Measurements from ENCODE around the gene ZFP69B.
"Not testable (repeated sequence)": the region's sequence is repeated elsewhere in the genome, so short reads cannot be mapped to it uniquely, and the experiment has no call there.

ZFP69B gene

GRCh38 chr1:40479156-40479555 lies 28.9 kb downstream of the ZFP69B start:
- Histone ChIP-seq H3K9ac (no peak overlapping the region), H3K9me3 (ENCODE audit: control insufficient read depth, low read length) (peaks cover 4% of the 10 kb centered on the region), H3K4me2 (ENCODE audit: low read length) (no peak overlapping the region), H3K27me3 (ENCODE audit: control insufficient read depth, insufficient read depth, low read length) (no peaks in the 10 kb centered on the region), H2AFZ (no peak overlapping the region), H3K4me3 (ENCODE audit: low read depth, low read length) (no peak overlapping the region), H3K79me2 (no peaks in the 10 kb centered on the region), H3K4me1 (no peaks in the 10 kb centered on the region), H3K36me3 (ENCODE audit: control insufficient read depth, insufficient read depth, low read length) (no peaks in the 10 kb centered on the region), H3K27ac (no peak overlapping the region)
- no peak for TF ChIP-seq CTCF (IDR thresholded peaks at IDR 0.05)

GRCh38 chr1:40495315-40495903 lies 45.1 kb downstream of the ZFP69B start:
- H2AFZ ChIP-seq, result no peak overlapping the region
- peaks cover 6% of the 10 kb centered on the region for H3K9me3 ChIP-seq (ENCODE audit: control insufficient read depth, low read length)
- no peak overlapping the region for H3K4me3 ChIP-seq (ENCODE audit: low read depth, low read length)
- H3K27ac ChIP-seq, result no peak overlapping the region
- TF ChIP-seq CTCF (IDR thresholded peaks at IDR 0.05), result no peak
- no peaks in the 10 kb centered on the region for H3K4me1 ChIP-seq
- H3K9ac ChIP-seq, result no peak overlapping the region
- no peaks in the 10 kb centered on the region for H3K79me2 ChIP-seq
- H3K4me2 ChIP-seq (ENCODE audit: low read length), result no peak overlapping the region
- H3K36me3 ChIP-seq (ENCODE audit: control insufficient read depth, insufficient read depth, low read length), result peaks cover 12% of the 10 kb centered on the region
- H3K27me3 ChIP-seq (ENCODE audit: control insufficient read depth, insufficient read depth, low read length), result no peaks in the 10 kb centered on the region

- H3K36me3 ChIP-seq (ENCODE audit: control insufficient read depth, insufficient read depth, low read length); H2AFZ ChIP-seq; H3K4me2 ChIP-seq (ENCODE audit: low read length); H3K9me3 ChIP-seq (ENCODE audit: control insufficient read depth, low read length); H3K4me3 ChIP-seq (ENCODE audit: low read depth, low read length); H3K4me1 ChIP-seq; H3K27me3 ChIP-seq (ENCODE audit: control insufficient read depth, insufficient read depth, low read length); H3K79me2 ChIP-seq; H3K9ac ChIP-seq; H3K27ac ChIP-seq: not testable (repeated sequence)
These were observed 52.4 kb downstream of the ZFP69B start for GRCh38 chr1:40502651-40503050.

GRCh38 chr1:40507973-40508372 lies 57.7 kb downstream of the ZFP69B start:
- no peak for TF ChIP-seq CTCF (IDR thresholded peaks at IDR 0.05)
- Histone ChIP-seq H3K9ac (no peak overlapping the region), H2AFZ (peak overlapping the region; percentile 86), H3K36me3 (ENCODE audit: control insufficient read depth, insufficient read depth, low read length) (no peaks in the 10 kb centered on the region), H3K27me3 (ENCODE audit: control insufficient read depth, insufficient read depth, low read length) (no peaks in the 10 kb centered on the region), H3K4me3 (ENCODE audit: low read depth, low read length) (peak overlapping the region; percentile 87), H3K9me3 (ENCODE audit: control insufficient read depth, low read length) (no peaks in the 10 kb centered on the region), H3K4me2 (ENCODE audit: low read length) (peak overlapping the region; percentile 98), H3K4me1 (no peaks in the 10 kb centered on the region), H3K27ac (no peak overlapping the region), H3K79me2 (no peaks in the 10 kb centered on the region)

DNA sequence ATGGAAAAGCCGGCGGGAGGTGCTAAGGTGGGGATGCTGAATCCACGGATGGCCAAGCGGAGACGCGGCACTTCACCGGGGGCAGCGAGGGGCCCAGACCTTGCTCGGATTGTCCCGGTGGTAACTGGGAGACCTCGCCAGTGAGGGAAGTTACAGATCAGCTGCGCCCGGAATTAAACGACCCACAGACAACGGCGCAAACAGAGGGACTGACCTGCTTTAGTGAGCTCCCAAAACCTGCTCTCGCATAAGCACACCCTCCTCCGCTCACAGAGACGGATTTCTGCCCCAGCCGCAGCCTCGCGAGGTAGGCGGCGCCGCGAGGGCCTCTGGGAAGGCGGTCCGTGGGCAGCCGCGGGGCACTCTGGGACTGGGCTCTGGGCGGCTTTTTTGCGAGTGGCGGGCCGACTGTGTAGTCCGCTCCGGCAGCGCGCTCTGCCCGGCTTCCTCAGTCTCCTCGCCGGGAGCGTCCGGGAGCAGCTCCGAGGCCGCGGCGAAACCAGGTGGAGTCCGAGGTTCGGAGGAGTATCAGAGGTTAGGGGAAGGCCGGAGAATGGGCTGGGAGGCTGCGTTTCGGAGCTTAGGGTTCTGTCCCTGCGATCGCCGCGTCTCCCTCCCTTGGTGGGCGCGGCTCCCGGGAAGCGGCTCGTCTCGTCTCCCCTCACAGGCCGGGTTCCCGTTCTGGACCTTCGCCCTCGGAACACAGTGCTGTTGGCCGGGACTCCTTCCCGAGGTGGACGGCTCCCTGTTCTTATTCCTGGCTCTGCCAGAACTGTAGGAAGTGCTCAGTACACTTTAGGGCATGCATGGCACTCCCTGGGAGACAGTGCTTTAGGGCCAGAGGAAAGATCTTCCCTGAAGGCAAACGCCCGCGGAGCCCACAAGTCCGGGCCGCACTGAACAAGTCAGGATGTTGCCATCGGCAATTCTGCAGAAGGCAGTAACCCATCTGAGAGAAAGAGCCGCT lies 58.4 kb downstream of the ZFP69B start, which contains the start of gene EXO5:
TSS of gene EXO5 (plus strand) at position 393 of the 967 bp plus-strand sequence. CDS start 5,778 bp downstream, outside the sequence.
- no peak for TF ChIP-seq CTCF (IDR thresholded peaks at IDR 0.05)
- no peak within 1 kb of the TSS for H3K9ac ChIP-seq
- no peaks in the 10 kb centered on the region for H3K36me3 ChIP-seq (ENCODE audit: control insufficient read depth, insufficient read depth, low read length)
- H2AFZ ChIP-seq, result peak within 1 kb of the TSS; percentile 86
- no peaks in the 10 kb centered on the region for H3K9me3 ChIP-seq (ENCODE audit: control insufficient read depth, low read length)
- peak within 1 kb of the TSS; percentile 15 for H3K27ac ChIP-seq
- H3K79me2 ChIP-seq, result no peaks in the 10 kb centered on the region
- no peaks in the 10 kb centered on the region for H3K4me1 ChIP-seq
- peak within 1 kb of the TSS; percentile 87 for H3K4me3 ChIP-seq (ENCODE audit: low read depth, low read length)
- H3K27me3 ChIP-seq (ENCODE audit: control insufficient read depth, insufficient read depth, low read length), result no peaks in the 10 kb centered on the region
- peak within 1 kb of the TSS; percentile 98 for H3K4me2 ChIP-seq (ENCODE audit: low read length)
